ENCODE results near the gene LBH.

GRCh38 chr2:30213326-30213725 lies 18.0 kb upstream of the LBH start:
- TF ChIP-seq POLR2AphosphoS5 (IDR thresholded peaks at IDR 0.05; ENCODE audit: low read depth, low read length) (no peak), POLR2A (IDR thresholded peaks at IDR 0.05; ENCODE audit: low read depth, low read length) (no peak), SPI1 (IDR thresholded peaks at IDR 0.05; ENCODE audit: low read depth, low read length) (no peak), TAF1 (IDR thresholded peaks at IDR 0.05; ENCODE audit: low read depth, low read length) (no peak), PAX5 (IDR thresholded peaks at IDR 0.05; ENCODE audit: insufficient read depth, low read length, severe bottlenecking) (no peak), POU2F2 (IDR thresholded peaks at IDR 0.05; ENCODE audit: low read depth, low read length) (no peak)

Data from GM12891 (cell line).